Mesodermal cell (in vitro differentiated cells): ENCODE results near the gene CNPY4. TPM values are rescaled to one million over a fixed set of nuclear protein-coding genes. Genes with fewer than 3 reads are reported as not detected.

Experiments used
- H3K27ac ChIP-seq: 2 replicates; pipeline ENCODE4 v1.7.0; 2013; ENCODE audit warnings: mild to moderate bottlenecking, low read depth, low read length, moderate library complexity; ENCODE audit not compliant: severe bottlenecking
- H3K36me3 ChIP-seq: 2 replicates; pipeline ENCODE4 v1.7.1; 2013; ENCODE audit warnings: mild to moderate bottlenecking, low read length, moderate library complexity; ENCODE audit not compliant: control insufficient read depth, insufficient read depth
- H3K4me1 ChIP-seq: one replicate; pipeline ENCODE4 v1.7.1; 2013; ENCODE audit warnings: mild to moderate bottlenecking, low read length; ENCODE audit not compliant: insufficient read depth, control insufficient read depth, poor library complexity, severe bottlenecking
- H3K4me3 ChIP-seq: 2 replicates; pipeline ENCODE4 v1.7.0; 2013; ENCODE audit warnings: low read length, control low read depth, mild to moderate bottlenecking; ENCODE audit not compliant: insufficient read depth, poor library complexity, severe bottlenecking; ENCODE audit errors: extremely low read depth
- H3K9me3 ChIP-seq: 2 replicates; pipeline ENCODE4 v1.7.1; 2013; ENCODE audit warnings: mild to moderate bottlenecking, low read length, moderate library complexity; ENCODE audit not compliant: control insufficient read depth
- WGBS, 2 experiments: methylation state at CpG; one replicate each; pipeline ENCODE4 v1.1.5; 2013; ENCODE audit warnings: missing lambda C conversion rate in 2 of 2; ENCODE audit not compliant: insufficient coverage in 2 of 2; 5-methylcytosine and 5-hydroxymethylcytosine counted together
- polyA plus RNA-seq, 2 experiments: library from polyadenylated mRNA; stranded (reverse); fragments of 50-300 nt; gene quantifications; one replicate each; pipeline ENCODE4 v1.2.3, GENCODE V29; 2013

Gene CNPY4, protein sequence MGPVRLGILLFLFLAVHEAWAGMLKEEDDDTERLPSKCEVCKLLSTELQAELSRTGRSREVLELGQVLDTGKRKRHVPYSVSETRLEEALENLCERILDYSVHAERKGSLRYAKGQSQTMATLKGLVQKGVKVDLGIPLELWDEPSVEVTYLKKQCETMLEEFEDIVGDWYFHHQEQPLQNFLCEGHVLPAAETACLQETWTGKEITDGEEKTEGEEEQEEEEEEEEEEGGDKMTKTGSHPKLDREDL
- 30.4 TPM for polyA plus RNA-seq (2013, experiment 1 of 2)
- 28.5 TPM for polyA plus RNA-seq (2013, experiment 2 of 2)

- WGBS, 2 experiments = 0% methylated on average over 20 to 28 of the region's 49 CpGs
- Histone ChIP-seq H3K27ac (peak within 1 kb of the TSS; percentile 99), H3K36me3 (peaks cover 41% of the 10 kb centered on the region), H3K4me1 (peaks cover 3% of the 10 kb centered on the region), H3K4me3 (peak within 1 kb of the TSS; percentile 93), H3K9me3 (no peaks in the 10 kb centered on the region)
Observed at GRCh38 chr7:100119072-100119969, at the start of gene CNPY4, which contains the start of gene TAF6. Gene CNPY4 (plus strand): TSS chr7:100119634. CDS start chr7:100119745, 111 bp downstream. Gene TAF6 (minus strand): TSS chr7:100119358. CDS start chr7:100114209, 5,149 bp downstream.

GRCh38 chr7:100069991-100070390, 49.4 kb upstream of the CNPY4 start:
- no peak overlapping the region for H3K4me3 ChIP-seq
- WGBS, 2 experiments = 97 to 100% methylated on average over 4 of the region's 5 CpGs
- H3K36me3 ChIP-seq = peaks cover 91% of the 10 kb centered on the region
- no peak overlapping the region for H3K27ac ChIP-seq
- H3K9me3 ChIP-seq = peaks cover 50% of the 10 kb centered on the region
- peaks cover 5% of the 10 kb centered on the region for H3K4me1 ChIP-seq

- Histone ChIP-seq H3K9me3 (peaks cover 61% of the 10 kb centered on the region), H3K27ac (no peak overlapping the region), H3K4me3 (no peak overlapping the region), H3K36me3 (peaks cover 91% of the 10 kb centered on the region), H3K4me1 (no peaks in the 10 kb centered on the region)
- 93 to 98% methylated on average over 3 to 4 of the region's 11 CpGs for WGBS, 2 experiments
Observed at GRCh38 chr7:100071018-100071723, 48.3 kb upstream of the CNPY4 start.

- H3K27ac ChIP-seq = no peak overlapping the region
- WGBS, 2 experiments = 96 to 99% methylated on average over 9 to 10 of the region's 10 CpGs
- H3K36me3 ChIP-seq = peaks cover 98% of the 10 kb centered on the region
- no peak overlapping the region for H3K4me3 ChIP-seq
- H3K4me1 ChIP-seq = no peaks in the 10 kb centered on the region
- peaks cover 64% of the 10 kb centered on the region for H3K9me3 ChIP-seq
Observed at GRCh38 chr7:100072462-100072861, 47.0 kb upstream of the CNPY4 start.

GRCh38 chr7:100074841-100075240, 44.6 kb upstream of the CNPY4 start:
- H3K9me3 ChIP-seq = peaks cover 63% of the 10 kb centered on the region
- peaks cover 100% of the 10 kb centered on the region for H3K36me3 ChIP-seq
- no peak overlapping the region for H3K4me3 ChIP-seq
- no peak overlapping the region for H3K27ac ChIP-seq
- 97 to 100% methylated on average over 4 to 6 of the region's 7 CpGs for WGBS, 2 experiments
- peaks cover 7% of the 10 kb centered on the region for H3K4me1 ChIP-seq

DNA sequence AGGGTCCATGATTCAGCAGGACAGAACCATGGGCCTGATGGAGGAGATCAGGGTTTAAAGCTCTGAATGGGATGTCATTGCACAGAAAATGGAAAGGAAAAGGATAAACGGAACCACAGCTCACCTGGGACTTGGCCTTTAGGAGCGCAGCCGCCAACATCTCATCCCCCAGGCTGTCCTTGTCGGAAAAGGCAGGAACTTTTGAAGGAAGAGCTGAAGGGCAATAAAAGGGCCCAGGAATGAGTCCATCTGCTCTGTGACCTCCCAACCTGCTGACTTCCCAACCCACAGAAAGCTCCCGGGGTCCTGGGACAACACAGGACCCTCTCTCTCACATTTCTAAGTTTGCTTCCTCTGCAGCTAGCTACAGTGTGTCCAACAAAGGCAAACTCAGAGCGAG, 44.0 kb upstream of the CNPY4 start:
- H3K4me3 ChIP-seq = no peak overlapping the region
- WGBS, 2 experiments = 96 to 98% methylated on average over 5 to 6 of the region's 6 CpGs
- peaks cover 57% of the 10 kb centered on the region for H3K9me3 ChIP-seq
- H3K36me3 ChIP-seq = peaks cover 100% of the 10 kb centered on the region
- peaks cover 9% of the 10 kb centered on the region for H3K4me1 ChIP-seq
- H3K27ac ChIP-seq = no peak overlapping the region

DNA sequence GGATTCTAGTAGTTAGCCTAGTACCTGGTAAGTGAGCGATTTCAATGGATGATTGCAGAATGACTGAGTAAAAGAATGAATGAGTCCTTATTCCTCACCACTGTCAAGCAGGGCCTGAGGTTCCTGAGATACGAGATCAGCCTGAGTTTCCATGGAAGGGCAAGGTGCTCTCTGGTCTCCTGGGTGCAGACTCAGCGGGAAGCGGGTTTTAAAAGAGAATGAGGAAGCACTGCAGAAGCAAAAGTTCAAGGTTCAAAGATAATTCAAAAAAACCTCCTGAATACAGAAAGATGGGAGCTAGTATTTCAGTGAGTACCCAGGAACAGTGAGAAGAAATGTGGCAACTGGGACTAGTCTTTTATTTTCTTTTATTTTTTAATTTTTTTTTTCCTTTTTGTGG, 42.2 kb upstream of the CNPY4 start:
- H3K9me3 ChIP-seq = peaks cover 39% of the 10 kb centered on the region

GRCh38 chr7:100079024-100079560, 40.3 kb upstream of the CNPY4 start:
- H3K9me3 ChIP-seq = peaks cover 21% of the 10 kb centered on the region
- H3K36me3 ChIP-seq = peaks cover 64% of the 10 kb centered on the region
- H3K4me1 ChIP-seq = peaks cover 9% of the 10 kb centered on the region
- no peak overlapping the region for H3K4me3 ChIP-seq
- 98 to 100% methylated on average over 6 to 7 of the region's 7 CpGs for WGBS, 2 experiments
- no peak overlapping the region for H3K27ac ChIP-seq

More for the DNA sequence above, 42.2 kb upstream of the CNPY4 start:
- 100% methylated on average over 1 of the region's 4 CpGs for WGBS, 2 experiments
- Histone ChIP-seq H3K36me3 (peaks cover 82% of the 10 kb centered on the region), H3K27ac (no peak overlapping the region), H3K4me3 (no peak overlapping the region), H3K4me1 (peaks cover 9% of the 10 kb centered on the region)

GRCh38 chr7:100080907-100081534, 38.4 kb upstream of the CNPY4 start:
- H3K9me3 ChIP-seq = peaks cover 3% of the 10 kb centered on the region
- 1% methylated on average over 25 to 31 of the region's 34 CpGs for WGBS, 2 experiments
- H3K4me1 ChIP-seq = peaks cover 9% of the 10 kb centered on the region
- H3K4me3 ChIP-seq = peak overlapping the region; percentile 97
- peak overlapping the region; percentile 94 for H3K27ac ChIP-seq
- H3K36me3 ChIP-seq = peaks cover 44% of the 10 kb centered on the region
